Parathyroid adenoma (tissue), 2 donors: ENCODE data around the gene CDCA5.

Experiments used
- H2AFZ ChIP-seq: fragments of 300-600 bp; sonication (generic); one replicate; pipeline ENCODE4 v1.7.0; 2017; ENCODE audit warnings: antibody characterized with exemption, mild to moderate bottlenecking
- H3K27ac ChIP-seq: fragments of 300-600 bp; sonication (generic); one replicate; pipeline ENCODE4 v1.7.0; 2017
- H3K27me3 ChIP-seq: fragments of 300-600 bp; sonication (generic); one replicate; pipeline ENCODE4 v1.7.0; 2017; ENCODE audit warnings: low read length; ENCODE audit not compliant: control insufficient read depth, insufficient read depth
- H3K36me3 ChIP-seq: fragments of 300-600 bp; sonication (generic); one replicate; pipeline ENCODE4 v1.7.0; 2017; ENCODE audit warnings: low read length; ENCODE audit not compliant: control insufficient read depth, insufficient read depth
- H3K4me1 ChIP-seq: fragments of 300-600 bp; sonication (generic); one replicate; pipeline ENCODE4 v1.7.0; 2017; ENCODE audit warnings: control low read depth
- H3K4me2 ChIP-seq: fragments of 300-600 bp; sonication (generic); one replicate; pipeline ENCODE4 v1.7.0; 2017; ENCODE audit warnings: low read length
- H3K4me3 ChIP-seq: fragments of 300-600 bp; sonication (generic); one replicate; pipeline ENCODE4 v1.7.0; 2017; ENCODE audit warnings: low read depth, low read length
- H3K79me2 ChIP-seq: fragments of 300-600 bp; sonication (generic); one replicate; pipeline ENCODE4 v1.7.0; 2017; ENCODE audit warnings: control low read depth
- H3K9ac ChIP-seq: fragments of 300-600 bp; sonication (generic); one replicate; pipeline ENCODE4 v1.7.0; 2017; ENCODE audit warnings: mild to moderate bottlenecking
- H3K9me3 ChIP-seq: fragments of 300-600 bp; sonication (generic); one replicate; pipeline ENCODE4 v1.7.0; 2017; ENCODE audit warnings: low read length; ENCODE audit not compliant: control insufficient read depth
- TF ChIP-seq, protein P1 (sequence below): fragments of 300-600 bp; sonication (generic); IDR thresholded peaks from one replicate; pipeline ENCODE4 v1.7.0; 2017; ENCODE audit warnings: antibody characterized with exemption, mild to moderate bottlenecking
- donor health status: primary hyperparathyroidism.

Gene CDCA5

DNA sequence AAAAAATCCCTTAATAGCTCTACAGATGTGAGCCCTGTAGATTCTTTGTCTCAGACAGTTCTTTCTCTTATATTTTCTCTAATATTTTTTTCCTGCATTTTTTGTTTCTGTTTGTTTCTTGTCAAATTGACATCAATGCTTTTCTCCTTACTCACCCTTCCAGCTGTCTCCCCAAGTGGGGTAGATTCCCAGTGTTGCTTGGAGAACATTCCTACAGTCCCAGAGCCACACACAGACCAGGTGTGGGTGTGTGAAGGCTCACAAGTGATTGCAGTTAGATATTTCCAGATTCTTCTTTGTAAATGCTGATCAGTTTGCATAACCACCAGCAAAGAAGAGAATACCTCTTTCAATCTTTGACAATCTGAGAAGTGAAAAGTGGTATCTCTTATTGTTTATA lies 19.6 kb upstream of the CDCA5 start:
- no peak overlapping the region for H2AFZ ChIP-seq
- H3K9me3 ChIP-seq: no peaks in the 10 kb centered on the region
- H3K4me2 ChIP-seq: peak overlapping the region; percentile 31
- H3K4me1 ChIP-seq: peaks cover 6% of the 10 kb centered on the region
- H3K79me2 ChIP-seq: peaks cover 7% of the 10 kb centered on the region
- peak overlapping the region; percentile 74 for H3K27ac ChIP-seq
- peak overlapping the region; percentile 11 for H3K4me3 ChIP-seq
- no peaks in the 10 kb centered on the region for H3K27me3 ChIP-seq
- TF ChIP-seq, protein P1, sequence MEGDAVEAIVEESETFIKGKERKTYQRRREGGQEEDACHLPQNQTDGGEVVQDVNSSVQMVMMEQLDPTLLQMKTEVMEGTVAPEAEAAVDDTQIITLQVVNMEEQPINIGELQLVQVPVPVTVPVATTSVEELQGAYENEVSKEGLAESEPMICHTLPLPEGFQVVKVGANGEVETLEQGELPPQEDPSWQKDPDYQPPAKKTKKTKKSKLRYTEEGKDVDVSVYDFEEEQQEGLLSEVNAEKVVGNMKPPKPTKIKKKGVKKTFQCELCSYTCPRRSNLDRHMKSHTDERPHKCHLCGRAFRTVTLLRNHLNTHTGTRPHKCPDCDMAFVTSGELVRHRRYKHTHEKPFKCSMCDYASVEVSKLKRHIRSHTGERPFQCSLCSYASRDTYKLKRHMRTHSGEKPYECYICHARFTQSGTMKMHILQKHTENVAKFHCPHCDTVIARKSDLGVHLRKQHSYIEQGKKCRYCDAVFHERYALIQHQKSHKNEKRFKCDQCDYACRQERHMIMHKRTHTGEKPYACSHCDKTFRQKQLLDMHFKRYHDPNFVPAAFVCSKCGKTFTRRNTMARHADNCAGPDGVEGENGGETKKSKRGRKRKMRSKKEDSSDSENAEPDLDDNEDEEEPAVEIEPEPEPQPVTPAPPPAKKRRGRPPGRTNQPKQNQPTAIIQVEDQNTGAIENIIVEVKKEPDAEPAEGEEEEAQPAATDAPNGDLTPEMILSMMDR: no peak
- no peak overlapping the region for H3K9ac ChIP-seq
- no peaks in the 10 kb centered on the region for H3K36me3 ChIP-seq

DNA sequence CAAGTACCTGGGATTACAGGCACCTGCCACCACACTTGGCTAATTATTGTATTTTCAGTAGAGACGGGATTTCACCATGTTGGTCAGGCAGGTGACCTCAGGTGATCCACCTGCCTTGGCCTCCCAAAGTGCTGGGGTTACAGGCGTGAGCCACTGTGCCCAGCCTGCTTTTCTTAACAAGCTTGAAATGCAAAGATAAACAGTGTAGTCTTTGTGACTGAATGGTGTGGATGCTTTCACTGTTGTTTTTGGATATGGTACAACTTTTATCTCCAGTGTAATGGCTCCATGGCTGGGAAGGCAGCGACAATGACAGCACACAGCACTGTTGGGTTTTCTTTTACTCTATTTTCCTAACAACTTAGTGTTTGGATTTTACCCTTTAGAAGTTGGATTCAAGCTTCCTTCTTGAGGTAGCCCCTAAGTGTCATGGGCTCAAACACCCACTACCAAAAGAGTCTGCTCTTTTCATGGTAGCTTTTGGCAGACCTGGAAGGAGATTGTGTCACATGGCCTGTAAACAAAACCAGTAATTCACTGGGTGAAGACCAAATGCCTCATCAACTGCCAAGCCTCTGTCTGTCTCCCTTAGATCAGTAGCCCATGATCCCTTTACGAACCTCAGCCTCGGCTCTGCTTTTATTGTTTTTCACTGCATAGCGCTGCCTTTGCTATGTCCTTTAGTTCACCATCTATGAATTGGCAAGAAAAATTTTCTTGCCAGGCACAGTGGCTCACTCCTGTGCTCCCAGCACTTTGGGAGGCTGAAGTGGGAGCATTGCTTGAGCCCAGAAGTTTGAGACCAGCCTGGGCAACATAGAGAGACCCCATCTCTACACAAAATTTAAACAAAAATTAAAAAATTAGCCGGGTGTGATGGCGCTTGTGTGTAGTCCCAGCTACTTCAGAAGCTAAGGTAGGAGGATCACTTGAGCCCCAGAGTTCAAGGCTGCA lies 18.6 kb upstream of the CDCA5 start:
- Histone ChIP-seq H3K4me2 (no peak overlapping the region), H3K9me3 (no peaks in the 10 kb centered on the region), H3K9ac (no peak overlapping the region), H2AFZ (no peak overlapping the region), H3K27me3 (no peaks in the 10 kb centered on the region), H3K79me2 (peaks cover 9% of the 10 kb centered on the region), H3K36me3 (no peaks in the 10 kb centered on the region), H3K27ac (no peak overlapping the region), H3K4me1 (peaks cover 6% of the 10 kb centered on the region), H3K4me3 (no peak overlapping the region)
- TF ChIP-seq, protein P1: no peak

DNA sequence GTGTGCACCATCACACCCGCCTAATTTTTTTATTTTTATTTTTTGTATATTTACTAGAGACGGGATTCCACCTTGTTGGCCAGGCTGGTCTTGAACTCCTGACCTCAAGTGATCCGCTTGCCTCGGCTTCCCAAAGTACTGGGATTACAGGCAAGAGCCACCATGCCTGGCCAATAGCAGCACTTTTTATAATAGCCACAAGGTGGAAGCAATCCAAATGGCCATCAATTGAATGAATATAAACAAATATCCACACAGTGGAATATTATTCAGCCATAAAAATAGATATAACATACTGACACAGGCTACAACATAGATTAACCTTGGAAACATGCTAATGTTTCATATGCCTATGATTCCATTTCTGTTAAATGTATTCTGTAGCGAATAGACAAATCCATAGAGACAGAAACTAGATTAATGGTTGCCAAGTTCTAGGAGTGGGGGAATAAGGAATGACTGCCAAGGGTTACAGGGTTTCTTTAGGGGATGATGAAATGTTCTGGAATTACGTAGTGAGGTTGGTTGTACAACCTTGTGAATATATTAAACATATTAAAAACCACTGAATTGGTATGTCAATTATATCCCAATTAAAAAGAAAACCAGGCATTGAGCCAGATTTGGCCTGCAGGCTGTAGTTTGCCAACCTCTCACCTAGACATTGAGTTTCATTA lies 17.0 kb upstream of the CDCA5 start:
- no peak overlapping the region for H3K4me2 ChIP-seq
- no peak overlapping the region for H3K9ac ChIP-seq

DNA sequence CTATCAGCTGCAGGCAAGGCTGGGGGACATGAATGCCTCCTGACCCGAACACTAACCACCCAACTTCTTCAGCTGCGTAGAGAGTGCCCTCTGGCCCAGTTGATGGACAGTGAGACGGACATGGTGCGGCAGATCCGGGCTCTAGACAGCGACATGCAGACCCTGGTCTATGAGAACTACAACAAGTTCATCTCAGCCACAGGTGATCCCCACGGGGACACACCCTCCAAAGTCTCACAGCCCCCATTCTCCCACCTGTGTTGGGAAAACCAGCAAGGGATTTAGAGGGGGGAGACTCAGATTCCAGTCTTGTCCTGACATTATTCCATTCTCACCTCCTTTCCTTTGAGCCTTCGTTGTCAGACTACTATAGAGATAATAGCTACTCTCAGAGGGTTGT lies 13.1 kb upstream of the CDCA5 start:
- peaks cover 7% of the 10 kb centered on the region for H3K4me1 ChIP-seq
- no peaks in the 10 kb centered on the region for H3K27me3 ChIP-seq
- peak overlapping the region; percentile 91 for H3K27ac ChIP-seq
- no peak overlapping the region for H3K9ac ChIP-seq
- H3K4me2 ChIP-seq: peak overlapping the region; percentile 76
- TF ChIP-seq, protein P1: no peak
- H3K4me3 ChIP-seq: peak overlapping the region; percentile 46
- H2AFZ ChIP-seq: peak overlapping the region; percentile 99
- no peaks in the 10 kb centered on the region for H3K9me3 ChIP-seq
- peaks cover 15% of the 10 kb centered on the region for H3K79me2 ChIP-seq
- no peaks in the 10 kb centered on the region for H3K36me3 ChIP-seq

More for the DNA sequence above, 17.0 kb upstream of the CDCA5 start:
- TF ChIP-seq, protein P1: no peak
- no peak overlapping the region for H3K4me3 ChIP-seq
- H3K9me3 ChIP-seq: no peaks in the 10 kb centered on the region
- no peaks in the 10 kb centered on the region for H3K36me3 ChIP-seq
- no peak overlapping the region for H3K27ac ChIP-seq
- peaks cover 10% of the 10 kb centered on the region for H3K4me1 ChIP-seq
- H2AFZ ChIP-seq: no peak overlapping the region
- H3K79me2 ChIP-seq: peaks cover 15% of the 10 kb centered on the region
- no peaks in the 10 kb centered on the region for H3K27me3 ChIP-seq
